DND-41 (cell line): ENCODE data around the gene COA8.
A peak's percentile ranks its signal among the peaks of the same experiment; 100 is the strongest.

Experiments used
- ATAC-seq: fragments of 200-7000 bp; cut with Tn5 transposase; 3 replicates; pipeline ENCODE4 v1.9.1; 2021; ENCODE audit warnings: low read depth; ENCODE audit not compliant: insufficient read depth
- DNase-seq: peaks from one replicate; pipeline ENCODE4 v3.0.0-alpha.2; 2020
- H2AFZ ChIP-seq: 2 replicates; pipeline ENCODE4 v1.6.0; 2012; ENCODE audit warnings: low read depth, low read length
- H3K27ac ChIP-seq: 2 replicates; pipeline ENCODE4 v1.5.1; 2012; ENCODE audit warnings: low read length, inconsistent platforms
- H3K27me3 ChIP-seq: fragments of 200-600 bp; sonication (generic); 2 replicates; pipeline ENCODE4 v1.6.0; 2012; ENCODE audit warnings: low read length, mild to moderate bottlenecking, inconsistent platforms; ENCODE audit not compliant: insufficient read depth, poor library complexity
- H3K36me3 ChIP-seq: 2 replicates; pipeline ENCODE4 v1.5.1; 2012; ENCODE audit warnings: low read length, inconsistent platforms; ENCODE audit not compliant: insufficient read depth
- H3K4me1 ChIP-seq: 2 replicates; pipeline ENCODE4 v1.5.1; 2012; ENCODE audit warnings: mild to moderate bottlenecking, low read length; ENCODE audit not compliant: insufficient read depth
- H3K4me2 ChIP-seq: 2 replicates; pipeline ENCODE4 v1.6.0; 2012; ENCODE audit warnings: mild to moderate bottlenecking, moderate library complexity, low read length, inconsistent platforms; ENCODE audit not compliant: insufficient read depth
- H3K4me3 ChIP-seq, 2 experiments: fragments of 200-600 bp in 1 of 2; shearing (Covaris generic) in 1 of 2; 2 replicates each; pipeline ENCODE4 v1.5.1; 2012 to 2016; ENCODE audit warnings: inconsistent platforms in 2 of 2, low read length in 2 of 2, mild to moderate bottlenecking in 2 of 2, low read depth in 1 of 2, moderate library complexity in 1 of 2
- H3K79me2 ChIP-seq: 2 replicates; pipeline ENCODE4 v1.6.0; 2012; ENCODE audit warnings: low read length, inconsistent platforms; ENCODE audit not compliant: insufficient read depth
- H3K9ac ChIP-seq: 2 replicates; pipeline ENCODE4 v1.6.0; 2012; ENCODE audit warnings: low read depth, mild to moderate bottlenecking, inconsistent platforms, low read length, moderate library complexity
- H3K9me3 ChIP-seq: 2 replicates; pipeline ENCODE4 v1.5.1; 2012; ENCODE audit warnings: low read length, moderate library complexity, mild to moderate bottlenecking, inconsistent platforms; ENCODE audit not compliant: insufficient read depth, severe bottlenecking
- H4K20me1 ChIP-seq: 2 replicates; pipeline ENCODE4 v1.6.0; 2012; ENCODE audit warnings: low read length; ENCODE audit not compliant: insufficient read depth
- EZH2 ChIP-seq: IDR thresholded peaks from 3 replicates; pipeline ENCODE4 v1.6.1; 2012; ENCODE audit warnings: borderline replicate concordance, low read depth, mild to moderate bottlenecking, moderate library complexity, low read length, inconsistent platforms; ENCODE audit not compliant: severe bottlenecking
- TF ChIP-seq, protein P1 (sequence below): IDR thresholded peaks from 2 replicates; pipeline ENCODE4 v1.5.1; 2012; ENCODE audit warnings: borderline replicate concordance, low read length, moderate library complexity, mild to moderate bottlenecking; ENCODE audit not compliant: poor library complexity, severe bottlenecking; ENCODE audit errors: extremely low read depth

The COA8 gene

DNA sequence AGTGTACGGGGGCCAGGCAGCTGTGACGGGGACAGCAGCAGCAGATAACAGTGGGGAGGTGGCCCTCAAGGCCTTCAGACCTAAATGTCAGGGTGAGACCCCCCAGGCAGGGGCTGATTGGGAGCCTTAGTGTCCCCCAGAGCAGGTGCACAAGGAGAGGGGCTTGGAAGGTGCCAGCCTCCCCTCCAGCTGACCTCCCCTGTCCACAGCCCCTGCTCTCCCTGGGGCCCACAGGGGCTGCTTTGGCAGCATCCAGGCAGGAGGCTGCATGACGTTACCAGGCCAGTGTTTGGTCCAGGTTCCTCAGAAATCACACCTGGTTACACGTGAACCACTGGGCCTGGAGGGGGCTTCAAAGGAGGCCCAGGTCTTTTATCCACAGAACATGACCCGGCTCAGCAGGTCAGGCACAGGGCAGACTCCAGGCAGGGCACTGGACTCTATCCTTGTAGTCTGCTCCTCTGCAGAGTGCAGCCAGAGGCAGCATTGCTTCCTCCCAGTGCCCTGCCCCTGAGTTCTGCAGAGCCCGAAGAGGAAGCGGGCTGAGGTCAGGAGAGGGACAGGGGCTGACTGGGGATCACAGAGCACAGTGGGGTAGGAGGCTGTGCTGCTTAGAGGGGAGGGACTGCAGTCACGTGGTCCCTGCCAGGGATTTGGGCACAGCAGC lies 36.4 kb upstream of the COA8 start:
- Histone ChIP-seq H2AFZ (no peak overlapping the region), H3K9me3 (no peaks in the 10 kb centered on the region), H4K20me1 (peaks cover 18% of the 10 kb centered on the region), H3K27ac (no peak overlapping the region), H3K79me2 (peaks cover 36% of the 10 kb centered on the region), H3K36me3 (peaks cover 16% of the 10 kb centered on the region), H3K4me1 (peaks cover 31% of the 10 kb centered on the region), H3K27me3 (no peaks in the 10 kb centered on the region), H3K9ac (no peak overlapping the region), H3K4me3 (no peak overlapping the region), H3K4me2 (no peak overlapping the region)
- ATAC-seq (no peak), DNase-seq (no peak)
- TF ChIP-seq, protein P1, sequence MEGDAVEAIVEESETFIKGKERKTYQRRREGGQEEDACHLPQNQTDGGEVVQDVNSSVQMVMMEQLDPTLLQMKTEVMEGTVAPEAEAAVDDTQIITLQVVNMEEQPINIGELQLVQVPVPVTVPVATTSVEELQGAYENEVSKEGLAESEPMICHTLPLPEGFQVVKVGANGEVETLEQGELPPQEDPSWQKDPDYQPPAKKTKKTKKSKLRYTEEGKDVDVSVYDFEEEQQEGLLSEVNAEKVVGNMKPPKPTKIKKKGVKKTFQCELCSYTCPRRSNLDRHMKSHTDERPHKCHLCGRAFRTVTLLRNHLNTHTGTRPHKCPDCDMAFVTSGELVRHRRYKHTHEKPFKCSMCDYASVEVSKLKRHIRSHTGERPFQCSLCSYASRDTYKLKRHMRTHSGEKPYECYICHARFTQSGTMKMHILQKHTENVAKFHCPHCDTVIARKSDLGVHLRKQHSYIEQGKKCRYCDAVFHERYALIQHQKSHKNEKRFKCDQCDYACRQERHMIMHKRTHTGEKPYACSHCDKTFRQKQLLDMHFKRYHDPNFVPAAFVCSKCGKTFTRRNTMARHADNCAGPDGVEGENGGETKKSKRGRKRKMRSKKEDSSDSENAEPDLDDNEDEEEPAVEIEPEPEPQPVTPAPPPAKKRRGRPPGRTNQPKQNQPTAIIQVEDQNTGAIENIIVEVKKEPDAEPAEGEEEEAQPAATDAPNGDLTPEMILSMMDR, result no peak
- no peak for TF ChIP-seq EZH2

DNA sequence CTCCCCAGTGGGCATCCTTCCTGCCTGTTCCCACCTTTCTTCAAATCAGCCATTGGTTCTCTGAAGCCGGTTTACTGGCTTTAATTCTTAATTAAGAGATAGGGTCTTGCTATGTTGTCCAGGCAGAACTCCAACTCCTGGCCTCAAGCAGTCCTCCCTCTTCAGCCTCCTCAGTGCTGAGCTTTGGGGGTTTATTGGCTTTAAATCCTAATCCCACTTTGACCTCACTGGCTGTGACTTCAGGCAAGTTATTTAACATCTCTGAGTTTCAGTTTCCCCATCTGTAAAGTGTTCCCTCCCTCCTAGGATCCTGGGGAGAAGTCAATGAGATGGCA lies 35.9 kb upstream of the COA8 start:
- Histone ChIP-seq H3K36me3 (peaks cover 20% of the 10 kb centered on the region), H4K20me1 (peaks cover 23% of the 10 kb centered on the region), H3K27ac (no peak overlapping the region), H2AFZ (no peak overlapping the region), H3K9ac (no peak overlapping the region), H3K4me1 (peaks cover 35% of the 10 kb centered on the region), H3K4me3 (no peak overlapping the region), H3K4me2 (no peak overlapping the region), H3K79me2 (peaks cover 41% of the 10 kb centered on the region), H3K27me3 (no peaks in the 10 kb centered on the region), H3K9me3 (no peaks in the 10 kb centered on the region)
- ATAC-seq (no peak), DNase-seq (no peak)
- TF ChIP-seq EZH2, result no peak
- TF ChIP-seq, protein P1, result no peak

DNA sequence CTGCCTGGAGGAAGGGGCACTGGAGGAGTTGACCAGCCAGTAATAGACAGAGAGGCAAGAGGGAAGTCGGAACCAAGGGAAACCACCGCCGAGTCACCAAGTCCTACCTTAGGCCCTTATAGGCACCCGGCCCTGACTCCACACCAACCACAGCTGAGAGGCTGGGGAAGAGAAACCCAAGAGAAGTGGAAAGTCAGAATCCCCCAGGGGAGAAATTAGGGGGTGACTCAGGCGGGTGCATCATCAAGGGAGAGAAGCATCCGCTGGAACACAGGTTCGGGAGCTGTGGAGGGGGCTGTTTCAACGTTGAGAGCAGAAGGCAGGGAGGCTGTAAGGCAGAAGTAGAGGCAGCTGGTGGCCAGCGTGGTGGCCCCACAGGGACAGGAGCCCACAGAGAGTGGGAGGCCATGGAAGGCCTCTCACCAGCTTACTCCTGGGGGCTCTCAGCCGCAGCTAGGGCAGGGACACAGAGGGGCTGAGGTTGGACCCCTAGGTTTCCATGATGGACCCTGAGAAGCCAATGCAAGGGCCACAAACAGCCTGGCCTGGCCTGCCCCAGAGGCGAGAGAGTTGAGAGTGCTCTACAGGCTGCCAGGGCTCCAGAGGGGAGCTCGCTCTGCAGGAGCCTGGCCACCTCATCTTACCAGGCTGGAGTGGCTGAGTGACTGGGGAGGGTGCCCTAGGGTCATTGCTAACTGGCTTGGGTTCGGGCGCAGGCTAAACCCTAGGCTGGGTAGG lies 35.2 kb upstream of the COA8 start:
- peak overlapping the region in 1 of 2 experiments; percentile 99; a peak in 2 of 4 replicates for H3K4me3 ChIP-seq
- no peak for TF ChIP-seq EZH2
- TF ChIP-seq, protein P1, result no peak
- H3K4me2 ChIP-seq, result peak overlapping the region; percentile 99
- no peaks in the 10 kb centered on the region for H3K9me3 ChIP-seq
- H3K27ac ChIP-seq, result no peak overlapping the region; the same call in 1 of the 2 replicates
- H2AFZ ChIP-seq, result no peak overlapping the region
- DNase-seq (no peak), ATAC-seq (no peak)
- H3K27me3 ChIP-seq, result no peaks in the 10 kb centered on the region
- H4K20me1 ChIP-seq, result peaks cover 29% of the 10 kb centered on the region
- H3K4me1 ChIP-seq, result peaks cover 35% of the 10 kb centered on the region
- H3K36me3 ChIP-seq, result peaks cover 26% of the 10 kb centered on the region
- H3K79me2 ChIP-seq, result peaks cover 48% of the 10 kb centered on the region
- peak overlapping the region; percentile 77 for H3K9ac ChIP-seq
